Measurements from ENCODE around the gene SLC33A1. TPM values are rescaled to one million over a fixed set of nuclear protein-coding genes. Genes with fewer than 3 reads are reported as not detected.
"Not testable (repeated sequence)": the region's sequence is repeated elsewhere in the genome, so short reads cannot be mapped to it uniquely, and the experiment has no call there.

The SLC33A1 gene
- total RNA-seq, 1 donor from 2014 or later: 30.6 TPM

- Mint-ChIP-seq H3K4me1 (ENCODE audit: unreplicated experiment) (peaks cover 29% of the 10 kb centered on the region), H3K27ac (ENCODE audit: unreplicated experiment) (no peak overlapping the region), H3K4me3 (ENCODE audit: unreplicated experiment) (no peak overlapping the region), H3K36me3 (ENCODE audit: unreplicated experiment) (peaks cover 4% of the 10 kb centered on the region), H3K9me3 (ENCODE audit: unreplicated experiment) (no peaks in the 10 kb centered on the region), H3K27me3 (ENCODE audit: unreplicated experiment) (no peaks in the 10 kb centered on the region)
- TF ChIP-seq CTCF (IDR thresholded peaks at IDR 0.05): no peak
- DNase-seq (ENCODE audit: extremely low spot score, unreplicated experiment): no peak
Observed at GRCh38 chr3:155846119-155846518, 8.1 kb downstream of the SLC33A1 start.

- H3K4me1 Mint-ChIP-seq (ENCODE audit: unreplicated experiment): peaks cover 20% of the 10 kb centered on the region
- H3K4me3 Mint-ChIP-seq (ENCODE audit: unreplicated experiment): no peak overlapping the region
- no peak for DNase-seq (ENCODE audit: extremely low spot score, unreplicated experiment)
- H3K27ac Mint-ChIP-seq (ENCODE audit: unreplicated experiment): no peak overlapping the region
- peaks cover 4% of the 10 kb centered on the region for H3K36me3 Mint-ChIP-seq (ENCODE audit: unreplicated experiment)
- no peaks in the 10 kb centered on the region for H3K27me3 Mint-ChIP-seq (ENCODE audit: unreplicated experiment)
- H3K9me3 Mint-ChIP-seq (ENCODE audit: unreplicated experiment): no peaks in the 10 kb centered on the region
- TF ChIP-seq CTCF (IDR thresholded peaks at IDR 0.05): no peak
Observed at GRCh38 chr3:155843569-155843968, 10.7 kb downstream of the SLC33A1 start.

GRCh38 chr3:155835341-155836071 is 18.7 kb downstream of the SLC33A1 start:
- H3K4me1 Mint-ChIP-seq (ENCODE audit: unreplicated experiment): peaks cover 2% of the 10 kb centered on the region
- no peak for DNase-seq (ENCODE audit: extremely low spot score, unreplicated experiment)
- peaks cover 9% of the 10 kb centered on the region for H3K36me3 Mint-ChIP-seq (ENCODE audit: unreplicated experiment)
- no peak overlapping the region for H3K4me3 Mint-ChIP-seq (ENCODE audit: unreplicated experiment)
- H3K27ac Mint-ChIP-seq (ENCODE audit: unreplicated experiment): no peak overlapping the region
- no peaks in the 10 kb centered on the region for H3K27me3 Mint-ChIP-seq (ENCODE audit: unreplicated experiment)
- no peaks in the 10 kb centered on the region for H3K9me3 Mint-ChIP-seq (ENCODE audit: unreplicated experiment)
- TF ChIP-seq CTCF (IDR thresholded peaks at IDR 0.05): no peak

GRCh38 chr3:155828490-155829098 is 25.6 kb downstream of the SLC33A1 start:
- H3K27me3 Mint-ChIP-seq (ENCODE audit: unreplicated experiment); DNase-seq (ENCODE audit: extremely low spot score, unreplicated experiment); H3K27ac Mint-ChIP-seq (ENCODE audit: unreplicated experiment); H3K4me1 Mint-ChIP-seq (ENCODE audit: unreplicated experiment); H3K4me3 Mint-ChIP-seq (ENCODE audit: unreplicated experiment); H3K9me3 Mint-ChIP-seq (ENCODE audit: unreplicated experiment): not testable (repeated sequence)
- H3K36me3 Mint-ChIP-seq (ENCODE audit: unreplicated experiment): peaks cover 13% of the 10 kb centered on the region

GRCh38 chr3:155815030-155815545 is 39.1 kb downstream of the SLC33A1 start:
- Mint-ChIP-seq H3K27ac (ENCODE audit: unreplicated experiment) (no peak overlapping the region), H3K9me3 (ENCODE audit: unreplicated experiment) (no peaks in the 10 kb centered on the region), H3K27me3 (ENCODE audit: unreplicated experiment) (no peaks in the 10 kb centered on the region), H3K4me3 (ENCODE audit: unreplicated experiment) (no peak overlapping the region), H3K4me1 (ENCODE audit: unreplicated experiment) (no peaks in the 10 kb centered on the region), H3K36me3 (ENCODE audit: unreplicated experiment) (no peaks in the 10 kb centered on the region)
- DNase-seq (ENCODE audit: extremely low spot score, unreplicated experiment): no peak
- TF ChIP-seq CTCF (IDR thresholded peaks at IDR 0.05): no peak

- H3K9me3 Mint-ChIP-seq (ENCODE audit: unreplicated experiment); H3K4me1 Mint-ChIP-seq (ENCODE audit: unreplicated experiment); H3K36me3 Mint-ChIP-seq (ENCODE audit: unreplicated experiment); DNase-seq (ENCODE audit: extremely low spot score, unreplicated experiment); H3K27me3 Mint-ChIP-seq (ENCODE audit: unreplicated experiment); H3K4me3 Mint-ChIP-seq (ENCODE audit: unreplicated experiment); H3K27ac Mint-ChIP-seq (ENCODE audit: unreplicated experiment): not testable (repeated sequence)
Observed at GRCh38 chr3:155813224-155813623, 41.0 kb downstream of the SLC33A1 start.
